Activated gamma-delta T cell treated with anti-CD3 and anti-CD28 coated beads, Interleukin-2, amount 50 U/mL, for 16 hours (primary cell): ENCODE measurements around the gene STXBP6.
"Not testable (repeated sequence)": the region's sequence is repeated elsewhere in the genome, so short reads cannot be mapped to it uniquely, and the experiment has no call there.

ENCODE experiments used
- DNase-seq: peaks from one replicate; pipeline ENCODE4 v3.0.0-alpha.2; 2020; ENCODE audit warnings: low read depth

Gene STXBP6

DNA sequence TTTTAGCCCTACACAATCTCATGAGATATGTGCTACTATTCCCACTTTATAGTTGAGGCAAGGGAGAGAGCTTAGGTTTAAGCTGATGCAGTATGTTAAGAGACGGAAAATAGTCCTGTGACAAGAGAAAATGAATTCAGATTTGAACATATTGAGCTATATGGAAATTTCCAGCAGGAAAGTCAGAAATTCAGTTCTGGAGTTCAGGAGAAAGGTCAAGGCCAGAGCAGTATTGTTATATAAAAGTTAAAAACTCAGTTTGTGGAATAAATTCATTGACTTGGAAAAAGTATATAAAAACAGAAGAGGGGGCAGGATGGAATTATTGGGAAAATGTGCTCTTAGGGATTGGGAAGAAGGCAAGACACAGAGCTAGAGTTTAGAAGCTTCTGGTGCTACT is 248.9 kb downstream of the STXBP6 start:
- DNase-seq: no peak

DNA sequence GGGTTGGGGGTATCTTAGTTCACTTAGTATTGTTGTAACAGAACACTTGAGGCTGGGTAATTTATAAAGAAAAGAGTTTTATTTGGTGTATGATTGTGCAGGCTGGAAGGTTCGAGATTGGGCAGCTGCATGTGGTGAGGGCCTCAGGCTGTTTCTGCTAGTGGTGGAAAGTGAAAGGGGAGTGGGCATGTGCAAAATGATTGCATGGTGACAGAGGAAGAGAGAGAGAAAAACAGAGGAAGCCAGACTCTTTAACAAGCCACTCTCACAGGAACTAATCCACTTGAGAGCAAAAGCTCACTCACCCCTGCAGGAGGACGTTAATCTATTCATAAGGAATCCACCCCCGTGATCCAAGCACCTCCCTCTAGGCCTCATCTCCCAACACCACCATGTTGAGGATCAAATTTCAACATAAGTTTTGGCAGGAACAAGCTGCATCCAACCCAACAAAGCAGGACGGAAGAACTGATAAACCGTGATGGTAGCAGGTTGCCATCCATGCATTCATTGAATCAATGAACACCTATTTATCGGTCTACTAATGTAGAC is 251.0 kb downstream of the STXBP6 start:
- no peak for DNase-seq

DNA sequence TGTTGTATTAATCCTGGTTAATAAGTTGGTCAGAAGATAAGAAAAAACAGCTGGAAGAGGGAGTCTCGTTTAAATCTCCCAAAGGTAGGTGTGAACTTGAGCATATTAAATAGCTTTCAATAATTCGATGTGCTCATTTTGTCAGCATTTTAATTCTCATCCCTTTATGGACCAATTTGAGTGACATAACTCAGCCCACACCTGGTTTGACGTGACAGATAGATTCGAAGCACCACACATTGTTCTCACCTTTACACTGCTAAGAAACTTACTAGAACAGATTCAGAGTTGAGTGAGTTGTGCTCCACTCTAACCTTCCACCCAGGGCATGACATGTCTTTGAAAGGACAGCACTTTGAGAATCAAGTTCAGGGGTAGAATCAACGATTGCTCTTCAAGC is 254.5 kb downstream of the STXBP6 start:
- DNase-seq: no peak

DNA sequence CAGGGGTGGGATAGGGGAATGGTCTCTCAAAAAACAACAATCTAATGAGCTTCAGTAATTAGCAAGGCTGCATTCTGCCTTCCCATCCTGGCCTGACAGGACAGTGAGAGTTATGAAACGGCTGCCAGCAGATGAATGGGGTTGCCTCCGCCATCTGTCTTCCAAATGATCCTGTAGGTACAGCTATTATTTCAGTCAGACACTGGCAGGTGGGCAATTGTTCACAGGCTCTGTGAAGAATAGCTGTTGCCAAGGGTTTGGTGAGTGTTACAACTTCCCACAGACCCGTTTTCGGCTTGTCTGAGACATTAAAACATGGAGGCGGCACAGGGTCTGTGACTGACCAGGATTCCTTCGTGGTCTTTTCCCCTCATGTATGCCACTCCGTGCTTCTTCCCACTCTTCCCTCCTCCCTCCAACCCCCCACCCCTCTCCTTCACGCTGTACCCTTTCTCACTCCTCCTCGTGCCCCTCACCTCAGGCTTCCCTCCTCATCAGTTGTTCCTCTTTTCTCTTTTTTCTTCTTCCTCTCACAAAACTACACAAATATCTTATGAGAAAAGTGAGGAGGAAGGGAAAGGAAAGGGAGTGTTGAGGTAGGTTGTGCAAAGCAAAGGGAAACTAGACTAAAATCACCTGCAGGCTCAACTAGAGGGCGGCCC is 255.2 kb downstream of the STXBP6 start:
- DNase-seq: no peak

DNA sequence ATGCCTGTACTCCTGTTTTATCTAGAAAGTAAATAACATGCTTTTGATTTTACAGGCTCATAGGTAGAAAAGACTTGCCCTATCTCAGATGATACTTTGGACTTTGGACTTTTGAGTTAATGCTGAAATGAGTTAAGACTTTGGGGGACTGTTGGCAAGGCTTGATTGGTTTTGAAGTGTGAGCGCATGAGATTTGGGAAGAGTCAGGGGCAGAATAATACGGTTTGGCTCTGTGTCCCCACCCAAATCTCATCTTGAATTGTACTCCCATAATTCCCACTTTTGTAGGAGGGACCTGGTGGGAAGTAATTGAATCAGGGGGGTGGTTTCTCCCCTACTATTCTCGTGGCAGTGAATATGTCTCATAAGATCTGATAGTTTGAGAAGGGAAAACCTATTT is 259.8 kb downstream of the STXBP6 start:
- DNase-seq: no peak

DNA sequence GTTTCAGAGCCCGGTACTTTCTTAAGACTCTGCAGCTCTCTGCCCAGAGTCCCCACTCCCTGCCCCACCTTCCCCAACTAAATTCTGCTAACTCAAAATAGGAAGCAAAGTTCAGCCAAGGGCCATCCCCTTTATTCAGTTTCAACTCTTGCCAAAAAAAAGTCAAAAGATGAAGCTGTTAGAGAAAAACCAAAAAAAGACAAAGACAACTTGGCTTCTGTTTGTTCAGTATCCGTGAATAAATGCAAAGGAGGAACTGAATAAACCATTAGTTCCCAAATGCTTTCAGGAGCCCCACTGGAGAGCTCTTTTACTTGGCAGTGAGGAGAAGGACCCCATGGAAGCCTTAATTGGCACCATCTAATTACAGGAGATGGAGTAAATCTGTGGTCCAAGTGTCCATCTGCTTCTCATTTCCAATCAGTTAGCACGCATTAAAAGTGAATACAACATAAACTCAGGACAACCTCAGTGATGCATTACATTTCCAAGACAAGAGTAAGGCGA is 260.5 kb downstream of the STXBP6 start:
- DNase-seq: no peak

DNA sequence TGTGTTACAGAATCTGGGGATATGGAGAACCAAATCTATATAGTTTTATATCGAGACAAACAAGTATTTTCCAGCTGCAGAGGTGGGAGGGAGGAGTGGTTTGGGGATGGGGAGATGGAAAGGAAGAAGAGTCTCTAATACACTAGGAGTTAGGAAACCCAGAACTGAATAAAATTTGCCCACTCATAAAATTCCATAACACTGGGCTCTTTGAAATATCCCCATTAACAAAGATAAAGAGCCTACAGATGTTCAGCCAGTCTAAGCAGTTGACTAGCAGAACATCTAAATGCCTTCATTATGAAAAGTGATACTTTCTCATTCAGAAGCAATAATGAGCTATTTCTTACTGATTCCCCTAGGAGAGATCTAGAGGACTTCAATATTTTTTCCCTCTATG is 264.2 kb downstream of the STXBP6 start:
- no peak for DNase-seq

DNA sequence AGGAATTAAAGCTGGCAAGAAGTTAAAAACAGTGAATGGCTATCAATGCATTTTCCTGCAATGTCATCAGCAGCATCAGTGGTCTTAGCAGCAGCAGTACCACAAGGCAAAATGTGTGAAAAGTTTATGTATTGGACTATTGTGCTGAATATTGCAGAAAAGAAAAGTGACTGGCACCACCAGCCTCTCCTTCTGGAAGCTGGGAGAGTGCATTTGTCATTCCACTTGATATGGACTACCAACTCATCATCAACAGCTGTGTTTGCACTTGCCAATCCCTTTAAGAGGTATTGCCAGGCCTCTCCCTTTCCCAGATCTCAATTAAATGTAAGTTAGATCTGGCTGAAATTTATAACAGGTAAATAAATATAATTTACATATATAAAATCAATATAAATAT is 265.0 kb downstream of the STXBP6 start:
- DNase-seq: no peak

DNA sequence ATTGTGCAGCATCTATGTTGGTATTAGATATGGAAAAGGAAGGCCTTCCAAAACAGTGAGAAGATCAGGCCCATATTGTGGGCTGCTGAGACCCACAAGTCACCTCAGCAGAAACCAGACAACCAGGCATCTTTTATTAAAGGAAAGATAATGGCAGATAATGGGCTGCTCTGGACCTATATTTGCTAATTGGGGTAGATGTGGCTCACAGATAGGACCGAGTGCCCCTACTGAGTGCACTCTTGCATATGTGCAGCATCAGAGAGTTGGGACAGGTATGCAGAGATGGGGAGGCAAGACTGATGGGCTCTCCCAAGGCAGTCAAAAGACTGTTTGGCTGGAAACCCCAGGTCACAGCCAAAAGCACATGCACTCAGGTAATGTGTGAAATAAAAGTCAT is 266.2 kb downstream of the STXBP6 start:
- no peak for DNase-seq

DNA sequence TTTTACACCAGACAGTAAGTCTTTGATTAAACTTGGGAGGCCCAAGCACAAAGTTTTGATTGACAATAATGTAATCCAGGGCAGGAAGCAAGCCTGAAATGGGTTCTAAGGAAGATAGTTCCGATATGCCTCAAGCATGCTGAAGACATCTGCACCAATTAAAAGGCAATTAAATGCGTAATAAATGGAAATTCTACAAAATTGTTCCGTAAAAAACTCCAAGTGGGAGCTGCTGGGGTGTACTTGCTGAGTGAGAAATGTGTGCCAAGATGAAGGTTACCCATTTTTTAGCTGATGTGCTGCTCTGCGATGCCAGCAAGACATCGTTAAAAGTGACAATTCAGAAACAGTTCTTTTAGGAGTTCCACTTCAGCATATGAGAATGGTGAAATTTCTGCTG is 269.7 kb downstream of the STXBP6 start:
- no peak for DNase-seq

DNA sequence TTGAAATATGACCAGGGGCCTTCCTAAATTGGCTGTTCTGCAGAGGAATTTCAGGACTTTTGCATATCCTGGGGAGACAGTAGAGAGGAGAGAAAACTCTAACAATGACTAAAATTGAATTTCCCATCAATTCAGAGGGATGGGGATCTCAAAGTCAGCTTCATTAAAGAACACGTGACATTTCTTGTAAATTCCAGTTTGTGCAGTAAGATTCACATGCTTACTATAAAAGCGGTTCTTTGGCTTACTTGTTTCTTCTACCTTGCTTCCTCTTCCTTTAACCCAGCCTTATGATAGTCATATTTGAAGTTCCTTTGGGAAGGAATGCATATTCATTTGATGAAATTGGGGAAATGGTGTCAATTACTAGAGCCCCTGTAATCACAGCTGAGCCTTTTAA is 272.3 kb downstream of the STXBP6 start:
- no peak for DNase-seq

DNA sequence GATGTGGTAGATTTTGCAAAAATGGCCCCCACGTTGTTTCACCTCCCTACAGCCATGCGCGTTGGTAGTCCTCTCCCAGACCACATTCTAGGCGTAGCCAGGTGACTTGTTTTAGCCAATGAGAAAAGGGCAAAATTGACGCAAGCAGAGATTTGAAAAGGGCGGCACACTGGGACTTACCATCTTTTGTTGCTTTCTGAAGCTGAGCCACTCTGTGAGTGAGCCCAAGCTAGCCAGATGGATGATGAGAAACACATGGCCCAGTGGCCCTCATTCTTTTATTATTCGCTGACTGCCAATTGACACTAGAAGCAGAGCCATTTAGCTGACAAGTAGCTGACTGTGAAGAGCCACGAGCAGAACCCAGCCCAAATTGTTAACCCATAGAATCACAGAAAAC is 274.0 kb downstream of the STXBP6 start:
- no peak for DNase-seq

DNA sequence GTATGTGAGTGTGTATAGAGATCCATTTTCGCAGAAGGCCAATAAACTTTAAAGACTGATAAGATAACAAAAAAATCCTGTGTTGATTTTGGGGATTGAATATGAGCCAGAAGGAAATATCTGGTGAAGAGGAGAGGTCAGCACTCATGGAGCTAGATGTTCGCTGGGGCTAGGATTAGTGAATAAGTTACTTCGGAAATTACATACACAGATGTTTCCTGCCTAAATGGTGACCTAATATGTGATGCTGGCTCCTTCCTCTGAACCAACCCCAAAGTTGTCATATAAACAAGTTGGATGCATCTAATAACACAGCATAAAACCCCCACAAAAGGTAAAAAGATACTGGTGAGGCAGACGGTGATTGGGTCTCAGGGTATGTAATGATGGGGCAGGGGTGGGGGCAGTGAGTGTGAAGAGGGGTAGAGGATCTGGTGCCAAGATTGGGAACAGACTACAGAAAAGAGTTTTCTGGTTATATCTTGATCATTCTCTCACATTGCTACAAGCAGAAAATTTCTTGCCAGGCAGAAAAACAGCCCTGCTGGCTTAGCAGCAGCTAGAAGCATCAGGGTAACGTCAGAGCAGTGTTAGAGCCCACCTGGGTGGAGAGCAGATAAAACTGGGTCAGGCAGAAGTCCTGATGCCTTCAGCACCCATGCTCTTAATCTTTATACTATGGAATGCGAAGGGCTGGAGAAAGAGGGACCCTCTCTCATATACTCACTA is 275.6 kb downstream of the STXBP6 start:
- no peak for DNase-seq

DNA sequence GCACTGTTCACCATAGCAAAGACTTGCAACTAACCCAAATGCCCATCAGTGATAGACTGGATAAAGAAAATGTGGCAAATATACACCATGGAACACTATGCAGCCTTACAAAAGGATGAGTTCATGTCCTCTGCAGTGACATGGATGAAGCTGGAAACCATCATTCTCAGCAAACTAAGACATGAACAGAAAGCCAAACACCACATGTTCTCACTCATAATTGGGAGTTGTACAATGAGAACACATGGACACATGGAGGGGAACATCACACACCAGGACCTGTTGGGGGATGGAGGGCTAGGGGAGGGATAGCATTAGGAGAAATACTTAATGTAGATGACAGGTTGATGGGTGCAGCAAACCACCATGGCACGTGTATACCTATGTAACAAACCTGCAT is 276.4 kb downstream of the STXBP6 start:
- DNase-seq: not testable (repeated sequence)

DNA sequence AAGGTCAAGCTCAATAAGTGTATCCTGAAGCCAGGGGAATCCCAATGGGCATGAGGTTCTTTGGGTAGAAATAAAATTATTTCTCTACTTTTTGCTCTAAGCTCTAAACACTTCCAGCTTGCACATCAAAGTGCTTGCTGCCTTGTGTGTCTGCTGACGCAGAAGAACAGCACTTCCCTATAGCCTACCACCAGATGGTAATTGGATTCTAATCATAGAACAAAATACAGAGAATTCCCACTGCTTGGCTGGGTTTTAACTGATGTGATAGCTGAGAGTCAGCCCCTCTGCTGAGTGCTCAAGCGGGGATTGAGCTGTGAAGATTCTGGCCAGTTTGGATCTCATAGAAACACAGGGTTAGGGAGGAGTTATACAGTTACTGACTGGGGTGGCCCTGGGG is 283.5 kb downstream of the STXBP6 start:
- DNase-seq: no peak

DNA sequence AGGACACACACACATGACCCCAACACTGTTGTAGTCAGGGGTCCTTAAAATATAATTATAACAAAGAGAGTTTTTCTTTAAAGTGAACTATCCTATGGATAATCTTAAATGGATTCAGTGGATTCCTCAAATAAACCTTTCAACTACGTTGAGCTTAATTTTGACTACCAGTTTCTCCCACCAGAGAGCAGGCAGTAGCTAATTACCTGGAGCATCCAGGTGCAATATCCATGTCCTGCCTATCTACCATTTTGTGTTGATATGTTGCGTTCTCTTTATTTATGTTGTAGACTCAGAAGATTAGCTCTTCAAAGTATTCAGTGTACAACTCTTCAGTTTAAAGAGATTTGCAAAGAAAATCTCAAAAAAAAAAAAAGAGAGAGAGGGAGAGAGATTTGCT is 288.8 kb downstream of the STXBP6 start:
- no peak for DNase-seq
